Islet precursor cell (in vitro differentiated cells): ENCODE results near the gene TSKU.
"Not testable (repeated sequence)": the region's sequence is repeated elsewhere in the genome, so short reads cannot be mapped to it uniquely, and the experiment has no call there.

ENCODE experiments used
- DNase-seq: peaks from one replicate; pipeline ENCODE4 v3.0.0-alpha.2; 2018

Gene TSKU

DNA sequence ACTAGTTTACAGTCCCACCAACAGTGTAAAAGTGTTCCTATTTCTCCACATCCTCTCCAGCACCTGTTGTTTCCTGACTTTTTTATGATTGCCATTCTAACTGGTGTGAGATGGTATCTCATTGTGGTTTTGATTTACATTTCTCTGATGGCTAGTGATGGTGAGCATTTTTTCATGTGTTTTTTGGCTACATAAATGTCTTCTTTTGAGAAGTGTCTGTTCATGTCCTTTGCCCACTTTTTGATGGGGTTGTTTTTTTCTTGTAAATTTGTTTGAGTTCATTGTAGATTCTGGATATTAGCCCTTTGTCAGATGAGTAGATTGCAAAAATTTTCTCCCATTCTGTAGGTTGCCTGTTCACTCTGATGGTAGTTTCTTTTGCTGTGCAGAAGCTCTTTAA lies 43.8 kb downstream of the TSKU start:
- DNase-seq: not testable (repeated sequence)

DNA sequence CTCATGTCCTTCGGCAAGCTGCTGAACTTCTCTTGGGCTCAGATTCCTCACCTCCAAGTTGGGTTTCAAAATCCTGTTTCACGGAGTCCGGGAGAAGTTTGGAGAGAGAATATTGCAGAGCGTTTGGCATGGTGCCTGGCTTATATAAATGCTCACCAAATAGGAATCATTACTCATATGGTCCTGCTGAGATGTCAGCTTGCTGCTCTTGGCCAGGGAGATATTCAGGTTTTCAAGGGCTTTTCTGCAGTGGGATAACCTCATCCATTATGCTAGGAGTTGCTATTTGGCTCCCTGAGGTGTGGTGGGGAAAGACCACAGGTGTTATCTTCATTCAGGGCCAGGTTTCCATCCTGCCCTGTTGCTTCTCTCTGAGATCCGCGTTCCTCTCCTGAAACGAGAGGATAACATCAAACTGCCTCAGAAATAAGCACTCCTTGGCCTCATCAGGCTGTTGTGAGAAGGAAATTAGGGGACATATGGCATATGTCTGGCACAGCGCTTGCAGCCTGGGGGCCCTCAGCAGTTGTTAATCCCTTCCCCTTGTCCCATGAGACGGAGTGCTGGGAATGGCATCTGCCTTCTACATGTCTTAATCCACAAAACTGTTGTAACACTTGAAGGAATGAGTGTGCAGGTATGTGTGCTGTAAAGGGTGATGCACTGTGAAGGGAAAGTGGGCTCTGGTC lies 47.6 kb downstream of the TSKU start:
- DNase-seq: peak; percentile 46

DNA sequence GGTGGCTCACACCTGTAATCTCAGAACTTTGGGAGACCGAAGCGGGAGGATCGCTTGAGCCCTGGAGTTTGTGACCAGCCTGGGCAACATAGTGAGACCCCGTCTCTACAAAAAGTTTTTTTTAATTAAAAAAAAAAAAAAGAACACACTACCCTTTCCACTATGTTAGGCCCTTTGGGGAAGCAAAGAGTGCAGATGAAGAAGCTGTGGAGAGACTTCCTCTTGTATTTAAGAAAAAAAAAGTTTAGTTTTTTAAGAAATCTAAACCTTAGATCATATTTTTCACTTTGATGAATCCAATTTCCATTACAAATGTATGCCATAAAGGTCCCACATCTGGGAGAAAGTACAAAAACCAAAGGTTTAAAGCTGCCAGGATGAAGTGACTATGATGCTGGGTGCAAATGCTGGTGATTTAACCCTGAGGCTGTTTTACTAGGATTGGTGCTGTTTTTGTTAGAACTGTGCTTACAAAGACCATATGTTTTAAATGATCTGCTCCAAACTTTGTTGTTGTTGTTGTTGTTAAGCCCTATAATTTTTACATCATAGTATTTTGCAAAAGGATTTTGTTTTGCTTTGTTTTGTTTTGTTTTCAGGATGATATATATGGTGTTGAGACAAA lies 48.6 kb downstream of the TSKU start:
- DNase-seq: no peak

DNA sequence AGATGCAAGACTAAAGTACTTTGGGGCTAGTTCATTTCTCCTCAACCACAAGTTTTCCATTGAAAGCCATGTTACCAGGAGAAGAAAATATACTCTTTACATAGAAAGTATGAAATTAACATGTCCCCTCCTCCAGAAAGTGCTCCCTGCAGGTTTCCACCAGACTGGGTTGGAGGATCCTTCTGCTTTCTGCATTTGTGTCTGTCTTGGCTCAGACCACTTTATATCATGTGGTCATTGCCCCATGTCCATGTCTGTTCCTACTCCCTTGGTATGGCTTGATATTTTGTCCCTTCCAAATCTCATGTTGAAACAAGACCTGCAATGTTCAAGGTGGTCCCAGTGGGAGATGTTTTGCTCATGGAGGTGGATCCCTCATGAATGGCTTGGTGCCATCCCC lies 49.2 kb downstream of the TSKU start:
- DNase-seq: peak; percentile 16

DNA sequence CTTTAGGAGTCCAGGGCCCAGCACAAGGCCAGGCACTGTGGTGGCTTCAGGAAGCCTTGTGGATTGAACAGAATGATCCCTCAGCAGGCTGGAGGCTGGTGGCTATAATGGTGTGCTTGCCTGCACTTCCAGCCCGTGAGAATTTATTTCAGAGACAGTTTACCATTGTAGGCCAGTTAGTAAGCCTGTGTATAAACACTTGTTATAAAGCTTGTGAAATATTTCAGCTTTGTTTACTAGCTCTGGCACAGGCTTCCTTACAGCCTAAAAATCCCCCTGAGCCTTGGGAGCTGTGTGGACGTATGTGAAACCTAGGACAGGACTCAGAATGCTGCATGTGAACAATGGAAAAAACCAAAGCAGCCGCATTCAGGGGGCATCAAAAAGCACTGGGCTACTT lies 51.0 kb downstream of the TSKU start:
- DNase-seq: no peak

DNA sequence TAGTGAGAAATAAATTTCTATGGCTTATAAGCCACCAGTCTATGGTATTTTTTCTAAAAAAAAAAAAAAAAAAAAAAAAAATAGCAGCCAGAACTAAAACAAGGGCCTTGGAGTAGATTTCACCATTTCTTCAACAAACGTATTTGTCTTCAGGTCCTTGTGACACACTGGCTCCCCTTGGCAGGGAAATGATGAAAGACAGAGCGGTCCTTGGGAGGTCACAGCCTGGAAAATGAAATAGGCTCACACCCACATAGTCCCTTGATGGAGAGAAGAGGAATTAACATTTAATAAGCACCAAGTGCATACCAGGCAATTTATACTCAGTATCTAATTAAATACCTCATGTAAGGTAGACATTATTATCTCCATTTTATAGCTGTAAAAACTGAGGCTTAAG lies 51.9 kb downstream of the TSKU start:
- no peak for DNase-seq

DNA sequence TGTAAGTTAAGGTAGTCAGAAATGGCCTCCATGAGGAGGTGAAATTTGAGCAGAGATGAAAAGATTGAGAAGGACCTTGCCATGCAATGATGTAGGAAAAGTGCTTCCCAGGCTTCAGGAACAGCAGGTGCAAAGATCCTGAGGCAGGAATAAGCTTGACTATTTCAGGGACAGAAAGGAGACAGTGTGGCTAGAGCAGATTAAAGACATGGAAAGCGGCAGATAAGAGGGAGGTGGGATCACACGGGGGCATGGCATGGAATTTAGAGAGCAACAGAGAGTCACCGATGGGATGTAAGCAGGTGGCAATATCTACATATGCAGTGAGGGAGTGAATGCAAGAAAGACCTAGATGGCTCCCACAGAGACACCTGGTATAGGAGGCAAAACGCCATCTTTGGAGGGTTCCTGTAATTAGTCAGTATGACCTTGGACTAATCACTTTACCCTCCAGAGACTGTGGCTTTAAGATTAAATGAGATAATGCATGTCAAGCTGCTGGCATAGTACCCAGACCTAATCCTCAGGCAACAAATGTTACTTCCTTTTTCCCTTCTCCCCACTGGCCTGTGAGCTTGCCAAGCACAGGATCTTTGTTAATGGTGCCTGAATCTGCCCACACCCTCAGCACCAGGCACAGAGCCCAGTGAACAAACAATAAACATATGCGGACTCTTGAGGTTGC lies 52.9 kb downstream of the TSKU start:
- DNase-seq: no peak

DNA sequence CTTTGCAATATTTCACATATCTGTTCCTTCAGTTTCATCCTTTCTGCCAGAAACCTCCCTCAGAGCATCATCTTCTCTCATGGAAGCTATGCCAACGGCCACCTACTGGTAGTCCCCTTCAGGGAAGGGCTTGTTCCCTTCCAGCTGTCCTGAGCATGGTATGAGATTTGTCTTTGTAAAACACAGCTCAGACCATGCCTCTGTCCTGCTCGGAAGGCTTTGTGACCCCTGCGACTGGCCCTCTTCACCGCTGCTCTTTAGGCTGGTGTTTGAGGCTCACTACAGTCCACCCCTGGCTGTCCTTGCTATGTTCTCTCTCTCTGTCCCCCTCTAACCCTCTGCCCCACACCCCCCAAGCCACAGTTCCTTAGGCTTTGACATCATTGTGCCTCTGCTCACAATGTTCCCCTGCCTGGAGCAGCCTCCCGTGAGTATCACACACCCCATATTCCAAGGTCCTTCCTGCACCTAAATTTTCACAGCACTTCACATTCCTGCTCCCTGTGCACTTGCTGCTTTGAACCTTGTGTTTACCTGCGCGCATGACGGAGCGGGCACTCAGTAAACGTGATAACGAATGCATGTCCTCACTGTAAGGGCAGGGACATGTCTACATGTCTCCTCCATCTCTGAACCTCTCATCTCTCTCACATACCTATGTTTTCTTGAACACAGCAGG lies 53.6 kb downstream of the TSKU start:
- DNase-seq: no peak

DNA sequence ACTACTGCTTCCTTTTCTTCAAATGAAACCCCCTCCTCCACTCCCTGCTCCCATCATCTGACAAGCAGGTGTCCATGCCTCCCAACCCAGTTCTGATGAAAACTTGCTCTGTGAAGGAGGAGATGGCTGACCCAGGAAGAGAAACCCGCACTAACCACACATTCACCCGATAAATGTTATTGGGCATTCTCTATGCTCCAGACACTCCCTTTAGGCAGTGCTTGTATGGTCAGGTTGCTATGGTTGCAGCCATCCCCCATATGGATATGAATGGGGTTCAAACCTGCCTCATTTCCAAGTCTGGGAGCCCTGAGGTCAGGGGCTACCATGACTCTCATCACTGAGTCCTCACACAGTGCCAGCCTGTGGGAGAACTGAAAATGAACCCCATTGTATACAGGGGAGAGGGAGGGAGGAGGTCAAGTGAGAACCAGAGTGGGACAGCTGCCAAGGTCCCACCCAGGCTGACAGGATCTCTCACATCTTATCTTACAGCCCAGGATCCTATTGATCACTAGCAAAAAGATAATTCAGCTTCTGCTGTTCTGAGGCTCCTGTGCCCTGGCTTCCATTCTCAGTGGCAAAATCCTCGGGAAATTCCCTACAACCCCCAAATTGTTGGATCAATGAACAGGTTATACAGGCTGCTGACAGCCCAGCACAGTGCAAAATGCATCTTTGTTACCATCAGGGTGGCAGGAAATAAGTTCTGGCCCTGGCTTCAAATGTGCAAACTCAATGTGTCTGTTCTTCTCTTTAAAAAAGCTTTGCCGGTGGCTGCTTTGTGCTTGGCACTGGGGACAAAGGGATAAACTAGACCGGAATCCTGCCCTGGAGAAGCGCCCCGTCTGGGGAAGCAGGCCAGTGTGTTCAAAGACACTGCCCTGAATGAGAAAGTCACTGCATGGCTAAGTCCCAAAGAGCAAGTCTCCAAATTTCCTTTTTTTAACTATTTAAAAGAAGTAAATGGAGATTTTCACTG lies 54.8 kb downstream of the TSKU start:
- DNase-seq: no peak

DNA sequence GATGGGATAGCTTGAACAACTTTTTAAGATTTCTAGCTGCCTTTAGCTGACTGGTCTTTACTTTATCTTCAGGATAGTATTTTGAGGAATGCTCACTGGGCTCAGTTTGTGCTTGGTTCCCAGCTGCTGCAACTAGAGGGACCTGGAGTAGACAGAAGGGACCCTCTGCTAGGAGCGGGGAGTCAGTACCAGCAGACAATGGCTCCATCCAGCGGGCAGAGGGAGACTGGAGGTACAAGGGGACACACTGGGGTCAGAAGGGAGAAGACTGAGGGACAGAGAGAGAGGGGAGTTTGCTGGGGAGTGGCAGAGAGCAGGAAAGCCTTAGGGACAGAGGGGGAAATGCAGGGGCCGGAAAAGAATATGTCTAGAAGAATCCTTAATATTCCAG lies 55.5 kb downstream of the TSKU start:
- DNase-seq: peak; percentile 77

DNA sequence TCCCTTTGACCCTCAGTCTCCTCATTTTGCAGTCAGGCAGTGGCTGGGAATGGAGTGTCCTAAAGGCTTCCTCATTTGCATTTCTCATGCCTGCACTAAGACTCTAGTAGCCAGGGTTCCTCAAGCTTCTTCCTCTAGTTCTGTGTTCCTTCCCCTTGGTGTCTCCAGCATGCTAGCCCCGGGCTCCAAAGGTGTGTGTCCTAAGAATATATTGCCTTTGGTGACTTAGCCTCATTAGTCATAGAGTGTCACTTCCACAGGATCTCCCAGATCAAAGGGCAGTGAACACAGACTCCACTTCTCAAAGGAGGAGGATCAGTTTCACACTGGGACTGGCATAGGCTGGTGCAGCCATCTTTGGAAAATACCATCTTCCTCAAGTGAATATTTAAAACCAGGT lies 56.2 kb downstream of the TSKU start:
- DNase-seq: no peak

DNA sequence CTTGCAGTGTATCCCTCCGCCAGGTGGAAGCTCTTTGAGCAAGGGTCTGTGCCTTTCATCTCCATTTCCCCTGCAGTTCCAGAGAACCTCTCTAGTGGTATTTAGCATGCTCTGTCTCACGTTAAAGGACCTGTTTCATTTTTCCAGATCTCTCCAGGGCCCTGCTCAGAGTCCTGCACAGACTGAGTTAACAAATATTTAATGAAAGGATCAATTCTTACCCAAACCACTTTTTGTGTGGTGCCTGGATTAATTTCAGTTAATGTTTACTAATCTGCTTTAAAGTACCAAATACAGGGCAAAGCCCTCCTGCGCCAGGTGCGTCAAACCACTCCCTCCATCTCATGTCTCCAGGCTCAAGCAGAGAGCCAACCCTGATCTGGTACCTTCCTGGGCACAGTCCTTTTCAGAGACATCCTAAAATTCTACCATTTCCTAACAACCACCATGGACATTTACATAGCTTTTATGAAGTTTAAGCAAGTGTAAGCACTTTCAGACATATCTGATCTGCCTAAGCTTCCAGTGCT lies 58.8 kb downstream of the TSKU start:
- DNase-seq: no peak

DNA sequence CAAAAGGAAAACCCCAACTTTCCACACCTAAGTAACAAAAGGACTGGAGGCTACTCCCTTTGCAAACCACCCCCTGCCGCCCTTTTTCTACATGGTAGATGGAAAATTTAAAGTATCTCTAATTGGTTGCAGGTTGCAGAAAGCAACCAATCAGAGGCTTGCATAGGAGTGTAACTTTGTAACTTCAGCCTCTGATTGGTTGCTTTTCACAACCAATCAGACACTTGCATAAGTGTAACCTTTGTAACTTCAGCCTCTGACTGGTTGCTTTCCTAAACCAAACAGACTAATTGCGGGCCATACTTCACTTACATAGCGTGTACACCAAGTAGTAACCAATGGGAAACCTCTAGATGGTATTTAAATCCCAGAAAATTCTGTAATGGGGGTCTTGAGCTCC lies 60.8 kb downstream of the TSKU start:
- no peak for DNase-seq

DNA sequence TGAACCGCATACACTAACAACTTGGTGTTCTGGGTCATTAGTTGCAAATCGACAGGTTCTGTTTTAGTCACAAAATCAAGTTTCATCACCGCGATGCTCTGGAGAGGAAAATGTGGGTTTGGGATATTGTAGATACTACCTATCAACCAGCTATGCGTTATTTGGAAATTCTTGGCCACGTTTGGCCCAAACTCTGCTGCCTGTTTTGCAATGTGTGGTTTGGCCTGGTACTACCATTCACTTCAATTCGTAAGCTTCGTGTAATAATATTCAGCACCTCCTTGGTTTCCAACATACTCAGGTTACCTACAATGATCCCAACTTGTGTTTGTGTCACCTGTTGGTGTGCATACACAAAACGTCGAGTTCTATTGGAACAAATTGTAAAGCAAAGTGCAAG lies 61.4 kb downstream of the TSKU start:
- DNase-seq: no peak

DNA sequence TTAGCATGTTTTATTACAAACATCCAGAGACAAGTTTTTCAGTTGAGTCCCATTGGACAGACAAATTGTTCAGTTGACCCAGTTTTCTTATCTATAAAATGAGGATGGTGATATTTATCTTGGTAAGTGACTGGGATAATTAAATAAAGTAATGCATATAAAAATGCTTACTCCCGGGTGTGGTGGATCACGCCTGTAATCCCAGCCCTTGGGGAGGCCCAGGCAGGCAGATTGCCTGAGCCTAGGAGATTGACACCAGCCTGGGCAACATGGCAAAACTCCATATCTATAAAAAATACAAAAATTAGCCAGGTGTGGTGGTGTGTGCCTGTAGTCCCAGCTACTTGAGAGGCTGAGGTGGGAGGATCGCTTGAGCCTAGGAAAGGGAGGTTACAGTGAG lies 61.9 kb downstream of the TSKU start:
- DNase-seq: no peak

DNA sequence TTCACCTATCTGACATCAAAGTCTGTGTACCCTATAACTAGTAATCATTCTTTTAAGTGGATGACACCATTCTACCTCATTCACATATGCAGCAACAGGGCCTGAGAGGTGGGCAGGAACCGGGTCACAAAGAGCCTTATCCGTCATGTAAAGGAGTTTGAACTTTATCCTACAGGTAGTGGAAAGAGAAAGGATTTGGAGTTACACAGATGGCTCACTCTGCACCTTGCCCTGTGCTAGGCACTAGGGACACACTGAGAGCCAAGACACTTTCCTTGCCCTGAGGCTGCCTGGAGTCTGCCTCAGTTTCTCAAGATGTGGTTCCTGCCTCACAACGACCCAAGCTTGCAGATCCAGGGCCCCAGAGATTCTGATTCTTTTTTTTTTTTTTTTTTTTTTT lies 63.3 kb downstream of the TSKU start:
- DNase-seq: no peak
